Vagina (tissue), 2 donors: ENCODE measurements around the gene ACSL6.

Source experiments
- CTCF ChIP-seq, 3 experiments: fragments of 450-650 bp in 2 of 3; fragments of 200-600 bp in 1 of 3; sonication (generic) in 1 of 3; IDR thresholded peaks; one replicate each; pipeline ENCODE4 v1.5.1; 2017 to 2019; ENCODE audit warnings: antibody characterized with exemption in 3 of 3, mild to moderate bottlenecking in 2 of 3, moderate library complexity in 2 of 3
- POLR2A ChIP-seq, 2 donors: fragments of 450-650 bp; IDR thresholded peaks; one replicate each; pipeline ENCODE4 v1.6.1; 2017; ENCODE audit warnings: antibody characterized with exemption in 2 of 2, mild to moderate bottlenecking in 2 of 2, moderate library complexity in 2 of 2
- POLR2AphosphoS5 ChIP-seq, 2 donors: sonication (generic); formaldehyde crosslinking; IDR thresholded peaks; one replicate each; pipeline ENCODE4 v1.9.0; 2017; ENCODE audit warnings: antibody characterized with exemption in 2 of 2, mild to moderate bottlenecking in 2 of 2, low read depth in 1 of 2; ENCODE audit not compliant: insufficient read depth in 1 of 2

- TF ChIP-seq POLR2AphosphoS5 (IDR thresholded peaks at IDR 0.05; ENCODE audit: insufficient read depth in 1 of 2, low read depth in 1 of 2) (no peak), POLR2A (IDR thresholded peaks at IDR 0.05) (no peak), CTCF (IDR thresholded peaks at IDR 0.05) (no peak)
Observed at GRCh38 chr5:132000241-132000490, 11.3 kb downstream of the ACSL6 start.
